Large intestine (tissue), 3 donors: ENCODE results near the gene THBS1. TPM values are rescaled to one million over a fixed set of nuclear protein-coding genes. Genes with fewer than 3 reads are reported as not detected.
A peak's percentile ranks its signal among the peaks of the same experiment; 100 is the strongest.

Experiments used
- DNase-seq, 2 donors: peaks; one replicate each; pipeline versions ENCODE4 v3.0.0 to v3.0.0-alpha.2; 2013
- H3K27ac ChIP-seq: one replicate; pipeline ENCODE4 v1.5.1; 2013; ENCODE audit warnings: low read length
- H3K27me3 ChIP-seq: 2 replicates; pipeline ENCODE4 v1.6.1; 2013; ENCODE audit warnings: low read length; ENCODE audit not compliant: control insufficient read depth, insufficient read depth
- H3K36me3 ChIP-seq: 2 replicates; pipeline ENCODE4 v1.6.1; 2013; ENCODE audit warnings: low read length; ENCODE audit not compliant: control insufficient read depth, insufficient read depth
- H3K4me1 ChIP-seq: one replicate; pipeline ENCODE4 v1.6.1; 2013; ENCODE audit warnings: low read length; ENCODE audit not compliant: control insufficient read depth, insufficient read depth
- H3K4me3 ChIP-seq: one replicate; pipeline ENCODE4 v1.5.1; 2013; ENCODE audit warnings: low read length
- H3K9me3 ChIP-seq: one replicate; pipeline ENCODE4 v1.6.1; 2013; ENCODE audit warnings: mild to moderate bottlenecking, low read depth, low read length, moderate library complexity; ENCODE audit not compliant: control insufficient read depth
- WGBS: methylation state at CpG from one replicate; pipeline ENCODE4 v1.1.5; 2013; ENCODE audit warnings: low lambda C conversion rate; ENCODE audit not compliant: insufficient coverage; 5-methylcytosine and 5-hydroxymethylcytosine counted together
- polyA plus RNA-seq: library from polyadenylated mRNA; unstranded; fragments of 120-200 nt; gene quantifications from one replicate; pipeline ENCODE4 v1.2.1, GENCODE V29; 2013

Gene THBS1
- polyA plus RNA-seq, 1 donor = 34.0 TPM

DNA sequence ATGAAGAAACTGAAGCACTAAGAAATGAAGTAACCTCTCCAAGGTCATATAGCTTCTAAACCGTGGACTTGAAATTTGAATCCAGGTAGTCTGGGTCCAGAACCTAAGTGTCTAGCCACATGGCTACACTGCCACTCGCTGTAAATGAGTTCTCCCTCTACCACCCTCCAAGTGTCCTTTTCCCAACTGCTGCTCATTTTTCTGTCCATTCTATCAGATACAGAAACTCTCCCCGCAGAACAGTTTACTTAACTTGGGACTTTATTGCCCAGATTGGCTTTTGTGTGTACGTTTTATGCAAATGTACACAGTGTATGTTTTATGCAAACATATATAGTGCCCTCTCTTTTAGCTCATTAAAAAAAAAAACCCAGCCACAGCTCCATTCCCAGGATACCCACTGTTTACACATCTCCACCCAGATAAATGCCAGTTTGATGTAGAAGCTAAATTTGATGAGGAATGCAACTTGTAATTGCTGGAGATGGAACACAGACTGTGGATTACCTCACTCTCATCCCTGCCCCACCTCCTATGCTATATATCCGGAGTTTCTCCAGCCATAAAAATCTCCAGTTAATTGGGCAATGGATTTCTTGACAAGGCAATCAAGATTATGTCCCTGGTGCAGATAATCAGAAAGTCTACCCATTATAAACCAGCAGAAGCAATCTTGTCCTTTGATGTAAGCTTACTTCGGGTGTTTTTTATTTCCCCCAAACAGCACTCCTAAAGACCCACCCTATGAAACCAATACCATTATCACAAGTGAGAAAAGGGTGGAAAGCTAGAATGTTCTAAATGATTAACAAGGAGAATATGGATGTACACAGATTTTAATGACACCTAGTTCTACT is 42.0 kb downstream of the THBS1 start:
- Histone ChIP-seq H3K36me3 (no peaks in the 10 kb centered on the region), H3K27me3 (no peaks in the 10 kb centered on the region), H3K9me3 (peaks cover 3% of the 10 kb centered on the region), H3K4me1 (peaks cover 39% of the 10 kb centered on the region), H3K27ac (peak overlapping the region; percentile 70), H3K4me3 (no peak overlapping the region)
- DNase-seq = peak; percentile 34 to 68
- WGBS = 60% methylated on average over 1 of the region's 6 CpGs

DNA sequence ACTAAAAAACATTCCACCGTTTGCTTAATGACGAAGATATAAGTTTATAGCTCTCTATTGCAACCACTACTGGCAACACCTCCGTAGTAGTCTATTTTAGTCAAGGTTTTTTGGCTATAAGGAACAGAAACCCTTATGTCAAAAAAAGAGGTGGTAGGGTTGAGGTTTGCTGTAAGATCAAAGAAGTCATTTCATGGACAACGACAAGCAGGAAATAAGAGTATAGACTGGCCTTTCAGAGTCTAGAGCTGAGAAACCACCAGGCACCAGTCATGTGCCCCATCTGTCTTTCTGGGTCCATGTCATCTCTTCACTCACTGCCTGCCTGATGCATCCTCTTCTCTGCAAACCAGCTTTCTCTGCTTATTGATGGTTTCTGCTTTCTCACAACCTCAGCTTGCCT is 42.7 kb downstream of the THBS1 start:
- Histone ChIP-seq H3K4me3 (no peak overlapping the region), H3K27me3 (no peaks in the 10 kb centered on the region), H3K9me3 (peaks cover 3% of the 10 kb centered on the region), H3K36me3 (no peaks in the 10 kb centered on the region), H3K27ac (peak overlapping the region; percentile 70), H3K4me1 (peaks cover 39% of the 10 kb centered on the region)
- DNase-seq = peak in 1 of 2 donors; percentile 16
- 40% methylated on average over 1 of the region's 4 CpGs for WGBS

DNA sequence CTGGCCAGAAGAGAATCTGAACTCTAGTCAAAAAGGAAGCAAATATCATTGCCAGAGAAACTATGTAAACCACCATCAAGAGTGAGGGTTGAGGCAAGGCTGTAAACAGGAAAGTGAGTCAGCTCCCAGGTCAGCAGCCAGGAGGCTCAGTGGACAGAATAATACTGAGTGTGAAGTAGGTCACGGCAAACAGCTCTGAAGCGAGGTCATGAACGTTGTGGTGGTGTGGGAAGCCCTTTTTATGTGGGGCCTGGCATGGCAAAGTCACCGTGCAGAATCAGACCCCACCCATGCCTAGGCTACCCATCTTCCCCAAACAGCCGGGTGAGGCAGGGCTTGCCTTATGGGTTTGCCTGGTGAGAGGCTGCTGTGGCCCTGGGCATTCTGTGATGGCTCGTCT is 43.9 kb downstream of the THBS1 start:
- Histone ChIP-seq H3K4me1 (peaks cover 49% of the 10 kb centered on the region), H3K4me3 (no peak overlapping the region), H3K27ac (peak overlapping the region; percentile 70), H3K27me3 (no peaks in the 10 kb centered on the region), H3K36me3 (no peaks in the 10 kb centered on the region), H3K9me3 (peaks cover 3% of the 10 kb centered on the region)
- WGBS = 100% methylated on average over 1 of the region's 6 CpGs
- peak; percentile 18 to 44 for DNase-seq

DNA sequence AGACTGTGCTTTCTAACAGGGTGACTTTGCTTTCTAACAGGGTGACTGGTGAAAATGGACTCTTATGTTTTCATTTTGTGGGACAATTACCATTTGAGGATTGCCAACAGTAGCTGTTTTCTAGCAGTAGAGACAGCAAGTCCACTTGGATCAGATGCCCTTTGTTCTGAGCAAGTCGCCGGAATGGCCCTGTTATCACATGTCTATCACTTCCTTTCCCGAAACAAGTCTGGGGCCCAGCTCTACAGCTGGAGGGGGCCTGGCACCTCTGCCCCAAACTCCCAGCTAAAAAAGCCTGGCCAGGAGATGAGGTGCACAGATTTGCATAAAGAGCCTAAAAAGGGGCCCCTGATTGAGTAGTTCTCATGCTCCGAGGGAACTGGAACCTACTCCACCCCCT is 44.6 kb downstream of the THBS1 start:
- Histone ChIP-seq H3K4me1 (peaks cover 53% of the 10 kb centered on the region), H3K27me3 (no peaks in the 10 kb centered on the region), H3K36me3 (no peaks in the 10 kb centered on the region), H3K9me3 (peaks cover 3% of the 10 kb centered on the region), H3K4me3 (no peak overlapping the region), H3K27ac (peak overlapping the region; percentile 70)
- DNase-seq = peak in 1 of 2 donors; percentile 43
- WGBS = no CpG with 5 or more reads among the region's 4 CpGs

DNA sequence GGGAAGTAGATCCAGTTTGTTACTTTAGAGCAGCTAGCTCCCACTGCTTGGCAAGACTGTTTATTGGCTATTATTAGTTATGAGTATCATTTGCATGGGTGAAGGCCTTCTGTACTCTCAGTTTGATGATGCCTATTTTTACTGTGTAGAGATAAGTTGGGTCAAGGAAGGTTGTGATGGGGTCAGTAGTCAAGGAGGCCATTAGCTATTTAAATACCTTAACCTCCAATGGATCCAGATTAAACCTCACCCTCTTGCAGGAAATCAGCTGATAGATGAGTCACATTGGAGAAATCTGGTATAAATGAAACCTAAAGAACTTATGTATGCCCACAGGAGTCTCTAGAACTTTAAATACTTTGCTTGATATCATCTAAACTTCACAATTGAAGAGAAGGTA is 45.0 kb downstream of the THBS1 start:
- DNase-seq = peak in 1 of 2 donors; percentile 30
- H3K27ac ChIP-seq = peak overlapping the region; percentile 70
- H3K27me3 ChIP-seq = no peaks in the 10 kb centered on the region
- H3K4me3 ChIP-seq = no peak overlapping the region
- H3K36me3 ChIP-seq = no peaks in the 10 kb centered on the region
- H3K4me1 ChIP-seq = peaks cover 53% of the 10 kb centered on the region
- H3K9me3 ChIP-seq = peaks cover 3% of the 10 kb centered on the region

DNA sequence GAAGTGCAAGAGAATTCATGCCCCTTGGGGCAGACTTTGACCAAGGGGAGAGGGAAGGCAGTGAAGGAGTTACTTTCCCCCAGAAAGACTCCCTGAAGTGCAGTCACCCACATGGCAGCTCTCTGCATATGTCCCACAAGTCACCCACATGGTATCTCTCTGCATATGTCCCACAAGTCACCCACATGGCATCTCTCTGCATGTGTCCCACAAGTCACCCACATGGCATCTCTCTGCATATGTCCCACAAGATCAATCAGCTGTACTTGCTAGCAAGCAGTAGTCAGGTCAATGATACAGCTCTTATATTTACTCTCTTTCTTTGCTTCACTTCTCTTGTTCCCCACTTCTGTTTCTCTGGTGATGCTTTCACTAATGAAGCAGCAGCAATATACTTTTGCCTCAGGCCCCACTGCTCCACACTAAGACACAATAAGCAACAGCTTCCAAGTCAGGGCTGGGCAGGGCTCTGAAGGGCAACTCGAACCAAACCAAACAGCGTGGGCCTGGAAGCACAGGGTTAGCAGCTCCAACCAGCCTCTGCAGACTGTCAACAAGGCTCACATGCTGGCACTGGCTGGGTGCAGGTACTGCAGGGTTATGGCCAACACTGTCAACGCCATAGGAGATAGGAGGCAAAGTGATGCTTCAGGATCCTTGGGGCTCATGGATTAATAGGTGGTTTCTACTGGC is 46.7 kb downstream of the THBS1 start:
- Histone ChIP-seq H3K27ac (no peak overlapping the region), H3K4me1 (peaks cover 44% of the 10 kb centered on the region), H3K27me3 (no peaks in the 10 kb centered on the region), H3K4me3 (no peak overlapping the region), H3K36me3 (no peaks in the 10 kb centered on the region), H3K9me3 (peaks cover 3% of the 10 kb centered on the region)
- DNase-seq = no peak
- no CpG with 5 or more reads among the region's 3 CpGs for WGBS

DNA sequence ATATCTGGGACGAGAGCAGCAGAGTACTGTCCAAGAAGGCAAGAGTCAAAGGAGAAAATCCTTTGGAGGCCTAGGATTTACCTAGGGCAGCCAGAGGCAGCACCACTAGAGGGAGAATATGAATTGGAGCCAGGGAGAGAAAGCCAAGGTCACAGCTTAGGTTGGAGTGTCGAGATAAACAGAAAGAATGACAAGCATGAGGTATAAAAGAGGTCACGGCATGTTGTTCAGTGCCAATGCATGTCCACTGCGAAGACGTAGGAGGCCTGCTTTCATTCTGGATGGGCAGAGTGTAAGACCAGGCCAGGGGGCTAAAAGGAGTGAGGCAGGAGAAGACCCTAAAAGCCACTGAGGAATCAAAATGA is 47.2 kb downstream of the THBS1 start:
- 100% methylated on average over 1 of the region's 5 CpGs for WGBS
- no peak overlapping the region for H3K27ac ChIP-seq

DNA sequence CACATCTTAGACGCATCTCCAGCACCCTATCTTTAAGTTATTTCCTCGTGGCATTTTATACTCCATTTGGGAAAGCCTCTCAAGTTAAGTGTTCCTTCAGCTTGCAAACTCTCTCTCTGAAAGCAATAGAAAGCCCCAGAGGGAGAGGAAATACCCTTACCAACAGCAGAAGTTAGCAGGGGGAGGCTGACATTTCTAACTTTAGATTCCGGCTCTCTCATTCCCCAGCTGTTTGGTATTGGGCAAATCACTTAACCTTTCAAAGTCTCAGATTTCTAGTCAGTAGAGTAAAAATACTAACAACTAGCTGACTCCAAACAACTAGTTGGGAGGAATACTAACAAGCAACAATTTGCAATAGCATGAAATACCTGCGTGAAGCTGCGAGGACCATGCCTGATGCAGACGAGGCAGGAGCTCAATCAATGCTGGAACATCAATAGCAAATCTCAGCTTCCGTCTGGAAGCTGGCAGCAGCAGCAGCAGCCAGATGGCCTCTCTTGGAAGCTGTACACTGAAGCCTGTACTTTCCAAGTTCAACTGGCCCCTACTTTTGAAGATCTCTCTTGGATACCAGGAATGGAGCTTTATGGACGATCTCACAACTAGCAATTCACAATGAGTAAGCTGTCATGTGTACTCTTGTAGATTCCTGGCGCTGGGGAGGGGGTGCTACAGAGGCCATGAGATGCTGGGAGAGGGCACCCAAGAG is 47.8 kb downstream of the THBS1 start:
- no peak for DNase-seq

More for the DNA sequence above, 47.2 kb downstream of the THBS1 start:
- H3K4me3 ChIP-seq = no peak overlapping the region
- peak in 1 of 2 donors; percentile 12 for DNase-seq
- peaks cover 40% of the 10 kb centered on the region for H3K4me1 ChIP-seq
- H3K27me3 ChIP-seq = no peaks in the 10 kb centered on the region
- H3K9me3 ChIP-seq = peaks cover 3% of the 10 kb centered on the region
- H3K36me3 ChIP-seq = no peaks in the 10 kb centered on the region

DNA sequence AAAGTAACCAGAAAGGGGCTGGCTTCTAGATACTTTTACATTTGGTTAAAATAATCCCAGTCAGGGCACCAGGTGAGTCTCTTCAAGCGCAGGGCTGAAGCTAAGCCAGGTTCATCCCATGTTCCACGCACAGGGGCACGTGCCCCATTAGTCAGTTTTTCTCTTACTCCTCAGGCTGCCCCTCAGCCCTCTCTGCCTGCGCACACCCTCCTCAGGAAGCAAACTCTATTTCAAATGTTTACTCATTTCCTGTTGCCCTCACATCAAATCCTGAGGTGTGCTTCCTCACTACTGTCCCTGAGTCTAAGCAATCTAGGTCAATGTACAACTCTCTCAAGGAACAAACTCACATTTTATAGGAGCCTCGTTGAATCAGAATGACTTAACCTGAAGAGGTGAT is 48.5 kb downstream of the THBS1 start:
- peak; percentile 54 to 77 for DNase-seq
- Histone ChIP-seq H3K9me3 (peaks cover 3% of the 10 kb centered on the region), H3K4me1 (peaks cover 30% of the 10 kb centered on the region), H3K4me3 (no peak overlapping the region), H3K27me3 (no peaks in the 10 kb centered on the region), H3K36me3 (no peaks in the 10 kb centered on the region), H3K27ac (peak overlapping the region; percentile 68)
- no CpG with 5 or more reads among the region's 5 CpGs for WGBS

More for the DNA sequence above, 47.8 kb downstream of the THBS1 start:
- H3K4me1 ChIP-seq = peaks cover 36% of the 10 kb centered on the region
- peak overlapping the region; percentile 68 for H3K27ac ChIP-seq
- H3K27me3 ChIP-seq = no peaks in the 10 kb centered on the region
- H3K4me3 ChIP-seq = no peak overlapping the region
- peaks cover 3% of the 10 kb centered on the region for H3K9me3 ChIP-seq
- WGBS = 100% methylated on average over 2 of the region's 9 CpGs
- H3K36me3 ChIP-seq = no peaks in the 10 kb centered on the region

DNA sequence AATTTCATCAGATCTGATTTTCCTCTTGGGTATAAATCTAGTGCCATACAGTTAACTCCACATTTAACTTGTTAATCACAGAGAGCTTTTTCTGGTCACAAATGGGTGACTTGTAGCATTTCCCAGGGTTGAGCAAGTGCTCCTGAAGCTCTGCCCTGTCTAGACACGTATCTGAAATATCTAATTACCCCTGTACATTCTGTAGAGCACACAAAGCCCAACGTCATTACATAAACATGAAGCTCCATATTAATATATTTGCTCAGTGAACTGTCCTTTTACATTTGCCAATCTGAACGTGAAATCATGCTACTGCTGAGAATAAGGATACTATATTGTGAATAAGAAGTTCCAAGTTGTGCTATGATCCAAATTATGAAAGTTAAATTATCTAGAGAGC is 49.0 kb downstream of the THBS1 start:
- peak overlapping the region; percentile 68 for H3K27ac ChIP-seq
- peaks cover 2% of the 10 kb centered on the region for H3K9me3 ChIP-seq
- H3K4me1 ChIP-seq = peaks cover 26% of the 10 kb centered on the region

More for the DNA sequence above, 49.0 kb downstream of the THBS1 start:
- Histone ChIP-seq H3K36me3 (no peaks in the 10 kb centered on the region), H3K27me3 (no peaks in the 10 kb centered on the region), H3K4me3 (no peak overlapping the region)
- WGBS = 100% methylated on average over 1 of the region's 3 CpGs
- no peak for DNase-seq
